OCI-LY1 (cell line): ENCODE results near the gene TIPIN.
"Not testable (repeated sequence)": the region's sequence is repeated elsewhere in the genome, so short reads cannot be mapped to it uniquely, and the experiment has no call there.

Experiments used
- H2AFZ ChIP-seq: fragments of 200-600 bp; sonication (generic), shearing (Covaris generic); 2 replicates; pipeline ENCODE4 v1.6.0; 2014; ENCODE audit warnings: antibody characterized with exemption, mild to moderate bottlenecking, low read length
- H3F3A ChIP-seq: fragments of 200-600 bp; sonication (generic), shearing (Covaris generic); 2 replicates; pipeline ENCODE4 v1.6.0; 2014; ENCODE audit warnings: mild to moderate bottlenecking, antibody characterized with exemption, low read length, moderate library complexity; ENCODE audit not compliant: insufficient read depth
- H3K27ac ChIP-seq: fragments of 200-600 bp; sonication (generic); 2 replicates; pipeline ENCODE4 v1.5.1; 2014; ENCODE audit warnings: low read length, mixed run types, mild to moderate bottlenecking, low read depth; ENCODE audit not compliant: poor library complexity, severe bottlenecking
- H3K27me3 ChIP-seq: fragments of 200-600 bp; sonication (generic); 2 replicates; pipeline ENCODE4 v1.6.0; 2014; ENCODE audit warnings: antibody characterized with exemption, mild to moderate bottlenecking, low read length, moderate library complexity; ENCODE audit not compliant: insufficient read depth
- H3K36me3 ChIP-seq: fragments of 200-600 bp; sonication (generic); 2 replicates; pipeline ENCODE4 v1.6.1; 2014; ENCODE audit warnings: mild to moderate bottlenecking, antibody characterized with exemption, low read length, moderate library complexity, mixed read lengths; ENCODE audit not compliant: insufficient read depth
- H3K4me1 ChIP-seq: fragments of 200-600 bp; sonication (generic); 2 replicates; pipeline ENCODE4 v1.5.1; 2014; ENCODE audit warnings: mild to moderate bottlenecking, low read length, moderate library complexity; ENCODE audit not compliant: insufficient read depth, severe bottlenecking
- H3K4me2 ChIP-seq: fragments of 200-600 bp; sonication (generic), shearing (Covaris generic); 2 replicates; pipeline ENCODE4 v1.6.1; 2014; ENCODE audit warnings: low read length
- H3K4me3 ChIP-seq: fragments of 200-600 bp; sonication (generic); 2 replicates; pipeline ENCODE4 v1.5.1; 2014; ENCODE audit warnings: low read length, low read depth, mild to moderate bottlenecking, mixed read lengths; ENCODE audit not compliant: poor library complexity, severe bottlenecking
- H3K79me2 ChIP-seq: fragments of 200-600 bp; shearing (Covaris generic); 2 replicates; pipeline ENCODE4 v1.6.1; 2016; ENCODE audit warnings: mixed run types, low read length, mixed read lengths; ENCODE audit not compliant: insufficient read depth
- H3K9ac ChIP-seq: fragments of 200-600 bp; sonication (generic), shearing (Covaris generic); 2 replicates; pipeline ENCODE4 v1.6.1; 2014; ENCODE audit warnings: mild to moderate bottlenecking, low read length, mixed read lengths
- H3K9me2 ChIP-seq: fragments of 200-600 bp; sonication (generic), shearing (Covaris generic); 2 replicates; pipeline ENCODE4 v1.6.1; 2014; ENCODE audit warnings: low read depth, mild to moderate bottlenecking, low read length, mixed read lengths
- H3K9me3 ChIP-seq: fragments of 200-600 bp; shearing (Covaris generic); 2 replicates; pipeline ENCODE4 v1.6.1; 2014; ENCODE audit warnings: low read length, mixed read lengths
- H4K20me1 ChIP-seq: fragments of 200-600 bp; sonication (generic), shearing (Covaris generic); 2 replicates; pipeline ENCODE4 v1.6.0; 2016; ENCODE audit warnings: mild to moderate bottlenecking, low read length; ENCODE audit not compliant: insufficient read depth
- CTCF ChIP-seq: fragments of 200-600 bp; sonication (generic), shearing (Covaris generic); IDR thresholded peaks from 2 replicates; pipeline ENCODE4 v1.5.1; 2017; ENCODE audit warnings: mild to moderate bottlenecking, antibody characterized with exemption, low read length, moderate library complexity, mixed read lengths
- EZH2 ChIP-seq: fragments of 200-600 bp; sonication (generic), shearing (Covaris generic); IDR thresholded peaks from 2 replicates; pipeline ENCODE4 v1.8.0; 2017; ENCODE audit warnings: borderline replicate concordance, mixed run types, mild to moderate bottlenecking, antibody characterized with exemption, low read length, moderate library complexity, mixed read lengths

Gene TIPIN

GRCh38 chr15:66399276-66399675, 42.8 kb upstream of the TIPIN start:
- Histone ChIP-seq H3K4me1 (peaks cover 58% of the 10 kb centered on the region), H3F3A (no peaks in the 10 kb centered on the region), H4K20me1 (no peaks in the 10 kb centered on the region), H3K9ac (no peak overlapping the region), H3K4me2 (no peak overlapping the region), H3K36me3 (peaks cover 40% of the 10 kb centered on the region), H3K9me2 (no peaks in the 10 kb centered on the region), H3K9me3 (no peaks in the 10 kb centered on the region), H2AFZ (no peak overlapping the region), H3K4me3 (no peak overlapping the region), H3K27me3 (no peaks in the 10 kb centered on the region), H3K79me2 (peaks cover 74% of the 10 kb centered on the region), H3K27ac (no peak overlapping the region)
- no peak for TF ChIP-seq EZH2
- TF ChIP-seq CTCF: no peak

GRCh38 chr15:66394915-66395314, 38.4 kb upstream of the TIPIN start:
- no peaks in the 10 kb centered on the region for H3K9me2 ChIP-seq
- no peaks in the 10 kb centered on the region for H3K27me3 ChIP-seq
- TF ChIP-seq CTCF (peak; percentile 13; the same call in 1 of the 2 replicates), EZH2 (no peak)
- H3K9ac ChIP-seq: no peak overlapping the region
- H3K9me3 ChIP-seq: no peaks in the 10 kb centered on the region
- peak overlapping the region; percentile 22 for H3K27ac ChIP-seq
- no peak overlapping the region for H3K4me2 ChIP-seq
- no peak overlapping the region for H3K4me3 ChIP-seq
- peaks cover 44% of the 10 kb centered on the region for H3K4me1 ChIP-seq
- H3F3A ChIP-seq: no peaks in the 10 kb centered on the region
- peaks cover 81% of the 10 kb centered on the region for H3K79me2 ChIP-seq
- H3K36me3 ChIP-seq: peaks cover 49% of the 10 kb centered on the region
- H2AFZ ChIP-seq: no peak overlapping the region
- no peaks in the 10 kb centered on the region for H4K20me1 ChIP-seq

GRCh38 chr15:66394472-66394871, 38.0 kb upstream of the TIPIN start:
- Histone ChIP-seq H3K27ac (peak overlapping the region; percentile 22), H3K36me3 (peaks cover 49% of the 10 kb centered on the region), H3F3A (no peaks in the 10 kb centered on the region), H3K4me2 (no peak overlapping the region), H2AFZ (no peak overlapping the region), H3K9me3 (no peaks in the 10 kb centered on the region), H3K27me3 (no peaks in the 10 kb centered on the region), H3K79me2 (peaks cover 83% of the 10 kb centered on the region), H4K20me1 (no peaks in the 10 kb centered on the region), H3K4me3 (no peak overlapping the region), H3K4me1 (peaks cover 45% of the 10 kb centered on the region), H3K9me2 (no peaks in the 10 kb centered on the region), H3K9ac (no peak overlapping the region)
- no peak for TF ChIP-seq EZH2
- no peak for TF ChIP-seq CTCF

- not testable (repeated sequence) for H4K20me1 ChIP-seq
- peaks cover 55% of the 10 kb centered on the region for H3K4me1 ChIP-seq
Measured at GRCh38 chr15:66393037-66393436, 36.6 kb upstream of the TIPIN start.

More at GRCh38 chr15:66393037-66393436, 36.6 kb upstream of the TIPIN start:
- not testable (repeated sequence) for H3K27ac ChIP-seq, H3F3A ChIP-seq, H3K9ac ChIP-seq, H3K27me3 ChIP-seq, H3K4me2 ChIP-seq, H3K9me3 ChIP-seq, H2AFZ ChIP-seq, H3K9me2 ChIP-seq, H3K4me3 ChIP-seq
- Histone ChIP-seq H3K36me3 (peaks cover 38% of the 10 kb centered on the region), H3K79me2 (peaks cover 88% of the 10 kb centered on the region)
